Loucy (cell line): ENCODE measurements around the gene MYOM3.

Experiments used
- H2AFZ ChIP-seq: fragments of 200-600 bp; sonication (generic); 2 replicates; pipeline ENCODE4 v1.6.0; 2016; ENCODE audit warnings: antibody characterized with exemption, mild to moderate bottlenecking, low read length, moderate library complexity
- H3F3A ChIP-seq: fragments of 200-600 bp; 2 replicates; pipeline ENCODE4 v1.6.0; 2016; ENCODE audit warnings: antibody characterized with exemption, low read depth, mild to moderate bottlenecking
- H3K27me3 ChIP-seq: fragments of 200-600 bp; sonication (generic); 2 replicates; pipeline ENCODE4 v1.6.1; 2014; ENCODE audit warnings: low read length, mild to moderate bottlenecking; ENCODE audit not compliant: insufficient read depth, poor library complexity, severe bottlenecking
- H3K36me3 ChIP-seq: fragments of 200-600 bp; sonication (generic); 2 replicates; pipeline ENCODE4 v1.6.1; 2016; ENCODE audit warnings: low read length; ENCODE audit not compliant: insufficient read depth
- H3K4me1 ChIP-seq: fragments of 200-600 bp; sonication (generic); 2 replicates; pipeline ENCODE4 v1.5.1; 2014; ENCODE audit warnings: low read length, mild to moderate bottlenecking; ENCODE audit not compliant: insufficient read depth, poor library complexity, severe bottlenecking
- H3K4me2 ChIP-seq: fragments of 200-600 bp; sonication (generic); 2 replicates; pipeline ENCODE4 v1.6.0; 2014; ENCODE audit warnings: antibody characterized with exemption, low read length, low read depth, mild to moderate bottlenecking; ENCODE audit not compliant: poor library complexity, severe bottlenecking
- H3K4me3 ChIP-seq: fragments of 200-600 bp; sonication (generic); 2 replicates; pipeline ENCODE4 v1.5.1; 2014; ENCODE audit warnings: low read length, mild to moderate bottlenecking, mixed read lengths; ENCODE audit not compliant: poor library complexity, severe bottlenecking
- H3K79me2 ChIP-seq: fragments of 200-600 bp; sonication (generic); 2 replicates; pipeline ENCODE4 v1.6.1; 2014; ENCODE audit warnings: low read length; ENCODE audit not compliant: insufficient read depth
- H3K9ac ChIP-seq: fragments of 200-600 bp; sonication (generic); 2 replicates; pipeline ENCODE4 v1.6.0; 2014; ENCODE audit warnings: mild to moderate bottlenecking, low read depth, low read length, moderate library complexity; ENCODE audit not compliant: poor library complexity, severe bottlenecking
- H3K9me2 ChIP-seq: fragments of 200-600 bp; sonication (generic); replicated peaks from 2 replicates; pipeline ENCODE4 v1.6.1; 2016; ENCODE audit warnings: low read depth, low read length, mixed read lengths
- H3K9me3 ChIP-seq: fragments of 200-600 bp; sonication (generic); 2 replicates; pipeline ENCODE4 v1.6.1; 2014; ENCODE audit warnings: mild to moderate bottlenecking, antibody characterized with exemption, low read length, low read depth; ENCODE audit not compliant: insufficient read depth
- H4K20me1 ChIP-seq: fragments of 200-600 bp; sonication (generic); 2 replicates; pipeline ENCODE4 v1.6.0; 2014; ENCODE audit warnings: antibody characterized with exemption, low read length, mild to moderate bottlenecking; ENCODE audit not compliant: insufficient read depth, poor library complexity, severe bottlenecking
- CTCF ChIP-seq: fragments of 200-600 bp; sonication (generic); conservative IDR thresholded peaks from 2 replicates; pipeline ENCODE4 v1.5.1; 2014; ENCODE audit warnings: mild to moderate bottlenecking, antibody characterized with exemption, low read length
- EZH2phosphoT487 ChIP-seq: fragments of 200-600 bp; IDR thresholded peaks from 2 replicates; pipeline ENCODE4 v1.6.1; 2018; ENCODE audit warnings: antibody characterized with exemption, mild to moderate bottlenecking, moderate library complexity, borderline replicate concordance

Gene MYOM3

GRCh38 chr1:24125456-24125855 is 13.5 kb upstream of the MYOM3 start:
- Histone ChIP-seq H3K27me3 (no peaks in the 10 kb centered on the region), H3K4me2 (no peak overlapping the region)
- TF ChIP-seq CTCF = no peak
- TF ChIP-seq EZH2phosphoT487 = no peak

GRCh38 chr1:24124980-24125379 is 13.0 kb upstream of the MYOM3 start:
- Histone ChIP-seq H3K79me2 (no peaks in the 10 kb centered on the region), H4K20me1 (no peaks in the 10 kb centered on the region), H3K36me3 (no peaks in the 10 kb centered on the region), H3K9me2 (no peaks in the 10 kb centered on the region), H2AFZ (no peak overlapping the region), H3K27me3 (no peaks in the 10 kb centered on the region), H3K9ac (no peak overlapping the region), H3K4me3 (no peak overlapping the region), H3F3A (no peaks in the 10 kb centered on the region), H3K4me2 (no peak overlapping the region), H3K4me1 (no peaks in the 10 kb centered on the region), H3K9me3 (peaks cover 2% of the 10 kb centered on the region; the same call in 1 of the 2 replicates)
- TF ChIP-seq EZH2phosphoT487 (no peak), CTCF (no peak)

More at GRCh38 chr1:24125456-24125855, 13.5 kb upstream of the MYOM3 start:
- H3K4me3 ChIP-seq = no peak overlapping the region
- H3K9ac ChIP-seq = no peak overlapping the region
- H3K9me2 ChIP-seq = no peaks in the 10 kb centered on the region
- H3K4me1 ChIP-seq = no peaks in the 10 kb centered on the region
- H3K79me2 ChIP-seq = no peaks in the 10 kb centered on the region
- H4K20me1 ChIP-seq = no peaks in the 10 kb centered on the region
- H3F3A ChIP-seq = no peaks in the 10 kb centered on the region
- no peak overlapping the region for H2AFZ ChIP-seq
- no peaks in the 10 kb centered on the region for H3K36me3 ChIP-seq
- H3K9me3 ChIP-seq = peaks cover 7% of the 10 kb centered on the region; the same call in 1 of the 2 replicates

- TF ChIP-seq CTCF (no peak), EZH2phosphoT487 (no peak)
- Histone ChIP-seq H3K9ac (no peak overlapping the region), H3K4me2 (no peak overlapping the region), H4K20me1 (no peaks in the 10 kb centered on the region), H3K27me3 (no peaks in the 10 kb centered on the region), H3K9me2 (no peaks in the 10 kb centered on the region), H3K79me2 (no peaks in the 10 kb centered on the region), H3K9me3 (no peaks in the 10 kb centered on the region), H3K36me3 (no peaks in the 10 kb centered on the region), H3F3A (no peaks in the 10 kb centered on the region), H3K4me3 (no peak overlapping the region), H2AFZ (no peak overlapping the region), H3K4me1 (no peaks in the 10 kb centered on the region)
These were observed 11.7 kb upstream of the MYOM3 start for GRCh38 chr1:24123611-24124010.
